ENCODE data around the gene ZNF274.
"Not testable (repeated sequence)": the region's sequence is repeated elsewhere in the genome, so short reads cannot be mapped to it uniquely, and the experiment has no call there.

ZNF274 gene

GRCh38 chr19:58228585-58229254, 45.9 kb downstream of the ZNF274 start, which contains the start of gene ZNF544:
TSS of gene ZNF544 (plus strand) at chr19:58228914. CDS start at chr19:58244024, 15,110 bp downstream.
- Mint-ChIP-seq H3K9me3 (peaks cover 47% of the 10 kb centered on the region), H3K36me3 (ENCODE audit: low read depth) (peaks cover 48% of the 10 kb centered on the region), H3K4me1 (ENCODE audit: low read depth) (peaks cover 13% of the 10 kb centered on the region), H3K27me3 (ENCODE audit: low read depth) (no peaks in the 10 kb centered on the region), H3K27ac (peak within 1 kb of the TSS; percentile 91), H3K4me3 (peak within 1 kb of the TSS; percentile 94)
- peak; percentile 79 for DNase-seq (ENCODE audit: low spot score)

DNA sequence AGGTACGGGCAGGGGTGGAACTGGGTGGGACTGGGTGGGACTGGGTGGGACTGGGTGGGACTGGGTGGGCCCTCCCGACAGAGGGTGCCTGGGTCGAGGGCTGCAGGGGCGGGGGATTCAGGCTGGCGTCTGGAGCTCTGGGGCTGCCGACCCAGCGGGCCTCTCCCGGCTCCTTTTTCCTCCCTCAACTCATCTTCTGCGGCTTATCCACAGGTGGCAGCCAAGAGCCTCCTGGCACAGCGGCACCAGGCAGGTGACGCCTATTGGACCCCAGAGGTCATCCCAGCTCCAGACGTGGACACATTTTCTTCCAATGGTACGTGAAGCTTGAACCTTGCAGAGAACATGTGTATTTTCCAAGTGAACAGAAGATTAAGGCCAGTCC, 46.4 kb downstream of the ZNF274 start:
- Mint-ChIP-seq H3K27me3 (ENCODE audit: low read depth) (no peaks in the 10 kb centered on the region), H3K36me3 (ENCODE audit: low read depth) (peaks cover 53% of the 10 kb centered on the region), H3K9me3 (peaks cover 52% of the 10 kb centered on the region), H3K4me3 (peak overlapping the region; percentile 94), H3K27ac (peak overlapping the region; percentile 53), H3K4me1 (ENCODE audit: low read depth) (peaks cover 13% of the 10 kb centered on the region)
- no peak for DNase-seq (ENCODE audit: low spot score)

GRCh38 chr19:58237324-58237723, 54.5 kb downstream of the ZNF274 start:
- H3K9me3 Mint-ChIP-seq: peaks cover 57% of the 10 kb centered on the region
- H3K27me3 Mint-ChIP-seq (ENCODE audit: low read depth): no peaks in the 10 kb centered on the region
- no peak overlapping the region for H3K27ac Mint-ChIP-seq
- H3K4me1 Mint-ChIP-seq (ENCODE audit: low read depth): no peaks in the 10 kb centered on the region
- no peak overlapping the region for H3K4me3 Mint-ChIP-seq
- H3K36me3 Mint-ChIP-seq (ENCODE audit: low read depth): peaks cover 90% of the 10 kb centered on the region
- DNase-seq (ENCODE audit: low spot score): no peak

- no peak for DNase-seq (ENCODE audit: low spot score)
- peaks cover 69% of the 10 kb centered on the region for H3K9me3 Mint-ChIP-seq
- no peak overlapping the region for H3K27ac Mint-ChIP-seq
- no peaks in the 10 kb centered on the region for H3K4me1 Mint-ChIP-seq (ENCODE audit: low read depth)
- H3K4me3 Mint-ChIP-seq: no peak overlapping the region
- peaks cover 94% of the 10 kb centered on the region for H3K36me3 Mint-ChIP-seq (ENCODE audit: low read depth)
- H3K27me3 Mint-ChIP-seq (ENCODE audit: low read depth): no peaks in the 10 kb centered on the region
These were observed 60.5 kb downstream of the ZNF274 start for GRCh38 chr19:58243351-58243750.

- Mint-ChIP-seq H3K36me3 (ENCODE audit: low read depth) (peaks cover 95% of the 10 kb centered on the region), H3K9me3 (peaks cover 74% of the 10 kb centered on the region), H3K4me3 (no peak overlapping the region), H3K27ac (no peak overlapping the region), H3K27me3 (ENCODE audit: low read depth) (no peaks in the 10 kb centered on the region), H3K4me1 (ENCODE audit: low read depth) (no peaks in the 10 kb centered on the region)
- DNase-seq (ENCODE audit: low spot score): no peak
These were observed 66.0 kb downstream of the ZNF274 start for GRCh38 chr19:58248886-58249285.

DNA sequence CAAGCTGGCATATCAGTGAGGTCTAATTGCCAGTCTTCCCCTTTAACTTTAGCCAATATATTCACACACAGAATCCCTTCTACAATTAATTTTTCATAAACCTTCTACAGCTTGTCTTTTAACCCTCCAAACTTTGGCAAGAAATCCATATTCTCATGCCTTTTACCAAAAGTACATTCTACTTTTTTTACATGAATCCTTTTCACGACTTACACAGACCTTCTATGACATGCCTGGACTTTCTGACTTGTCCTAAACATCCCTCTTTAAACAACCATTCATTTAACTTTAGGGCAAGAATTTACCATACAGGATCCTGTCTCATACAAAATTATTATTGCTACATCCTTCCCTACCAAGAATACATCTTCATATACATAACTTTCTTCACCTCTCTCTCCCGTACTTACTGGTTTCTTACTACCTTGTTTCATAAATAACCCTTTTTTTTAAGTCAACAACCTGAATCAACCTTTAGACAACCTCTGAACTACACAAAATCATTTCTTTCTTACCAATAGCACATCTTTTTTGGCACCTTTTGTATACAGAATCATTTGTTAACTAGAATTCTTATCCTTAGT, 69.3 kb downstream of the ZNF274 start:
- Mint-ChIP-seq H3K27me3 (ENCODE audit: low read depth) (no peaks in the 10 kb centered on the region), H3K36me3 (ENCODE audit: low read depth) (peaks cover 94% of the 10 kb centered on the region), H3K27ac (no peak overlapping the region), H3K4me1 (ENCODE audit: low read depth) (no peaks in the 10 kb centered on the region), H3K9me3 (peaks cover 73% of the 10 kb centered on the region), H3K4me3 (no peak overlapping the region)
- no peak for DNase-seq (ENCODE audit: low spot score)

DNA sequence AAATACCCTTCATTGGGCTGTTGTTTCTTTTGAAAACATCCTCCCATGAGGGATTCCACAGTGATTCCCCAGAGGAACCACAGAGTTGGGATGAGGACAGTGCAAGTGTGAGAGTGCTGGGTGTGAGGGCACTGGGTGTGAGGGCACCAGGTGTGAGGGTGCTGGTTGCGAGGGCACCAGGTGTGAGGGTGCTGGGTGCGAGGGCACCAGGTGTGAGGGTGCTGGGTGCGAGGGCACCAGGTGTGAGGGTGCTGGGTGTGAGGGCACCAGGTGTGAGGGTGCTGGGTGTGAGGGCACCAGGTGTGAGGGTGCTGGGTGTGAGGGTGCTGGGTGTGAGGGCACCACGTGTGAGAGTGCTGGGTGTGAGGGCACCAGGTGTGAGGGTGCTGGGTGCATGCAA, 75.4 kb downstream of the ZNF274 start:
- not testable (repeated sequence) for H3K27ac Mint-ChIP-seq; DNase-seq (ENCODE audit: low spot score); H3K4me1 Mint-ChIP-seq (ENCODE audit: low read depth); H3K27me3 Mint-ChIP-seq (ENCODE audit: low read depth); H3K4me3 Mint-ChIP-seq
- H3K36me3 Mint-ChIP-seq (ENCODE audit: low read depth): peaks cover 94% of the 10 kb centered on the region
- H3K9me3 Mint-ChIP-seq: peaks cover 77% of the 10 kb centered on the region

GRCh38 chr19:58261600-58261967, 78.7 kb downstream of the ZNF274 start:
- Mint-ChIP-seq H3K27me3 (ENCODE audit: low read depth) (no peaks in the 10 kb centered on the region), H3K36me3 (ENCODE audit: low read depth) (peaks cover 76% of the 10 kb centered on the region), H3K4me3 (no peak overlapping the region), H3K27ac (no peak overlapping the region), H3K9me3 (peaks cover 59% of the 10 kb centered on the region), H3K4me1 (ENCODE audit: low read depth) (no peaks in the 10 kb centered on the region)
- no peak for DNase-seq (ENCODE audit: low spot score)

DNA sequence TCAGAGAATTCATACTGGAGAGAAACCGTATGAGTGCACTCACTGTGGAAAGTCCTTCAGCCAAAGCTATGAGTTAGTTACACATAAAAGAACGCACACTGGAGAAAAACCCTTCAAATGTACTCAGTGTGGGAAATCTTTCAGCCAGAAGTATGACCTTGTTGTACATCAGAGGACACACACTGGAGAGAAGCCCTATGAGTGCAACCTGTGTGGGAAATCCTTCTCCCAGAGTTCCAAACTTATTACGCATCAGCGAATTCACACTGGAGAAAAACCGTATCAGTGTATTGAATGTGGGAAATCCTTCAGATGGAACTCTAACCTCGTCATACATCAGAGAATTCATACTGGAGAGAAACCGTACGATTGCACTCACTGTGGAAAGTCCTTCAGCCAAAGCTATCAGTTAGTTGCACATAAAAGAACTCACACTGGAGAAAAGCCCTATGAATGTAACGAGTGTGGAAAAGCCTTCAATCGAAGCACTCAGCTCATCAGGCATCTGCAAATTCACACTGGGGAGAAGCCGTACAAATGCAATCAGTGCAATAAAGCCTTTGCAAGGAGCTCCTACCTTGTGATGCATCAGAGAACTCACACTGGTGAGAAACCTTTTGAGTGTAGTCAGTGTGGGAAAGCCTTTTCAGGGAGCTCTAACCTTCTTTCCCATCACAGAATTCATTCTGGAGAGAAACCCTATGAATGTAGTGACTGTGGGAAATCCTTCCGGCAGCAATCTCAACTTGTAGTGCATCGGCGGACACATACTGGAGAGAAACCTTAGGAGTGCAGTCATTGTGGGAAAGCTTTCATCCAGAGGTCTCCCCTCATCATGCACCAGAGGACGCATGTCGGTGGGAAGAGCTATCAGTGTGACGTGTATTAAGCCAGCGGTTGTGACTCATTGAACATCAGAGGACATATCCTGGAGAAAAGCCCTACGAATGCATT, 79.4 kb downstream of the ZNF274 start:
- Mint-ChIP-seq H3K9me3 (peaks cover 55% of the 10 kb centered on the region), H3K4me1 (ENCODE audit: low read depth) (no peaks in the 10 kb centered on the region), H3K36me3 (ENCODE audit: low read depth) (peaks cover 73% of the 10 kb centered on the region), H3K4me3 (no peak overlapping the region), H3K27me3 (ENCODE audit: low read depth) (no peaks in the 10 kb centered on the region), H3K27ac (no peak overlapping the region)
- DNase-seq (ENCODE audit: low spot score): no peak

GRCh38 chr19:58262922-58263296, 80.0 kb downstream of the ZNF274 start:
- no peak overlapping the region for H3K27ac Mint-ChIP-seq
- peaks cover 67% of the 10 kb centered on the region for H3K36me3 Mint-ChIP-seq (ENCODE audit: low read depth)
- no peaks in the 10 kb centered on the region for H3K27me3 Mint-ChIP-seq (ENCODE audit: low read depth)
- H3K4me1 Mint-ChIP-seq (ENCODE audit: low read depth): no peaks in the 10 kb centered on the region
- peaks cover 48% of the 10 kb centered on the region for H3K9me3 Mint-ChIP-seq
- no peak for DNase-seq (ENCODE audit: low spot score)
- no peak overlapping the region for H3K4me3 Mint-ChIP-seq
